Endodermal cell (in vitro differentiated cells): ENCODE measurements around the gene TDRD1. TPM values are rescaled to one million over a fixed set of nuclear protein-coding genes. Genes with fewer than 3 reads are reported as not detected.
"Not testable (repeated sequence)": the region's sequence is repeated elsewhere in the genome, so short reads cannot be mapped to it uniquely, and the experiment has no call there.

Experiments
- DNase-seq: peaks from one replicate; pipeline ENCODE4 v3.0.0-alpha.2; 2017
- H3K27ac ChIP-seq: 2 replicates; pipeline ENCODE4 v1.5.1; 2013; ENCODE audit warnings: mild to moderate bottlenecking, low read depth, low read length, moderate library complexity
- H3K27me3 ChIP-seq: 2 replicates; pipeline ENCODE4 v1.6.1; 2013; ENCODE audit warnings: mild to moderate bottlenecking, low read length, moderate library complexity; ENCODE audit not compliant: insufficient read depth, control insufficient read depth, poor library complexity, severe bottlenecking
- H3K36me3 ChIP-seq: 2 replicates; pipeline ENCODE4 v1.7.0; 2013; ENCODE audit warnings: mild to moderate bottlenecking, low read length, moderate library complexity; ENCODE audit not compliant: control insufficient read depth, insufficient read depth
- H3K4me1 ChIP-seq: one replicate; pipeline ENCODE4 v1.7.0; 2013; ENCODE audit warnings: low read length; ENCODE audit not compliant: control insufficient read depth, insufficient read depth
- H3K4me3 ChIP-seq: 2 replicates; pipeline ENCODE4 v1.5.1; 2013; ENCODE audit warnings: mild to moderate bottlenecking, low read length, moderate library complexity
- H3K9ac ChIP-seq: 2 replicates; pipeline ENCODE4 v1.6.1; 2013; ENCODE audit warnings: mild to moderate bottlenecking, low read length, moderate library complexity; ENCODE audit not compliant: poor library complexity, severe bottlenecking; ENCODE audit errors: extremely low read depth
- H3K9me3 ChIP-seq: 2 replicates; pipeline ENCODE4 v1.6.1; 2013; ENCODE audit warnings: mild to moderate bottlenecking, low read length, moderate library complexity; ENCODE audit not compliant: control insufficient read depth
- H3K27ac Mint-ChIP-seq: 2 replicates; pipeline ENCODE4 v1.8.0; 2020; ENCODE audit warnings: mixed read lengths
- H3K27me3 Mint-ChIP-seq: 2 replicates; pipeline ENCODE4 v1.8.0; 2021; ENCODE audit warnings: mild to moderate bottlenecking, mixed read lengths; ENCODE audit not compliant: insufficient read depth
- H3K36me3 Mint-ChIP-seq: 2 replicates; pipeline ENCODE4 v1.8.0; 2020; ENCODE audit warnings: low read depth, mixed read lengths
- H3K4me1 Mint-ChIP-seq: 2 replicates; pipeline ENCODE4 v1.8.0; 2020; ENCODE audit warnings: mixed read lengths
- H3K4me3 Mint-ChIP-seq: 2 replicates; pipeline ENCODE4 v1.8.0; 2020; ENCODE audit warnings: mild to moderate bottlenecking, moderate library complexity, mixed read lengths
- H3K9me3 Mint-ChIP-seq: 2 replicates; pipeline ENCODE4 v1.8.0; 2020; ENCODE audit warnings: mild to moderate bottlenecking, mixed read lengths
- WGBS, 2 experiments: methylation state at CpG; one replicate each; pipeline versions ENCODE4 v1.1.5 to v1.1.7; 2013; ENCODE audit warnings: missing lambda C conversion rate in 2 of 2, mixed read lengths in 1 of 2; ENCODE audit not compliant: insufficient coverage in 1 of 2, insufficient read length in 1 of 2; 5-methylcytosine and 5-hydroxymethylcytosine counted together
- total RNA-seq, 2 donors: library from RNA; stranded (reverse); fragmentation: NEBNext Ultra II Directional in 1 of 2; extraction: Animal tissue kit (Norgen Biotek cat#: 25700) in 1 of 2; gene quantifications; 2 replicates in 1 of 2; 3 replicates in 1 of 2; pipeline ENCODE4 v1.2.1, GENCODE V29; 2021
- TF ChIP-seq, protein P1 (sequence below): fragments of 200-600 bp; sonication (generic); conservative IDR thresholded peaks from 2 replicates; pipeline ENCODE4 v1.5.0; 2021; ENCODE audit warnings: antibody characterized with exemption, mild to moderate bottlenecking

TDRD1 gene
- total RNA-seq, 2 donors from 2014 or later: 0.09 to 0.15 TPM

DNA sequence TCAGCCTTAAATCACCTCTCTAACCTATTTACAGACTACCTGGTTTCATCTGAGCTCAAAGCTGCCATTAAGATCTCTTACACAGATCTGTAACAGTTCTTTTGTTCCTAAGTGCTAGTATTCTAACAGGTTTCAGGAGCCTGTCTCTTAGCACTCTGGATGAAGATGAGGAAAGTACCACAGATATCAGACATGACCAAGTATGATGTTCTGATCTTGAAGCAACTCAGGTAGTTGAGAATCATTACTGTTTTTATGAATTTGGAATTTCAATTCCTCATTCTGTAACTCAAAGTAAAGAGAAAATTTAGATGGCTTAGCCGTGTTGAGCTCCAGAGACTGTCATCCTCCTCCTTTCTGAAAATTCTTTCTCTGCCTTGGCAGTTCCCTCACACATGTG lies 36.0 kb upstream of the TDRD1 start:
- no peaks in the 10 kb centered on the region for H3K9me3 Mint-ChIP-seq
- Histone ChIP-seq H3K9me3 (no peaks in the 10 kb centered on the region), H3K9ac (no peak overlapping the region), H3K36me3 (peaks cover 42% of the 10 kb centered on the region), H3K27ac (no peak overlapping the region), H3K4me1 (no peaks in the 10 kb centered on the region), H3K27me3 (no peaks in the 10 kb centered on the region), H3K4me3 (no peak overlapping the region)
- no peak for DNase-seq
- H3K27me3 Mint-ChIP-seq: no peaks in the 10 kb centered on the region
- H3K4me3 Mint-ChIP-seq: no peak overlapping the region
- TF ChIP-seq, protein P1, sequence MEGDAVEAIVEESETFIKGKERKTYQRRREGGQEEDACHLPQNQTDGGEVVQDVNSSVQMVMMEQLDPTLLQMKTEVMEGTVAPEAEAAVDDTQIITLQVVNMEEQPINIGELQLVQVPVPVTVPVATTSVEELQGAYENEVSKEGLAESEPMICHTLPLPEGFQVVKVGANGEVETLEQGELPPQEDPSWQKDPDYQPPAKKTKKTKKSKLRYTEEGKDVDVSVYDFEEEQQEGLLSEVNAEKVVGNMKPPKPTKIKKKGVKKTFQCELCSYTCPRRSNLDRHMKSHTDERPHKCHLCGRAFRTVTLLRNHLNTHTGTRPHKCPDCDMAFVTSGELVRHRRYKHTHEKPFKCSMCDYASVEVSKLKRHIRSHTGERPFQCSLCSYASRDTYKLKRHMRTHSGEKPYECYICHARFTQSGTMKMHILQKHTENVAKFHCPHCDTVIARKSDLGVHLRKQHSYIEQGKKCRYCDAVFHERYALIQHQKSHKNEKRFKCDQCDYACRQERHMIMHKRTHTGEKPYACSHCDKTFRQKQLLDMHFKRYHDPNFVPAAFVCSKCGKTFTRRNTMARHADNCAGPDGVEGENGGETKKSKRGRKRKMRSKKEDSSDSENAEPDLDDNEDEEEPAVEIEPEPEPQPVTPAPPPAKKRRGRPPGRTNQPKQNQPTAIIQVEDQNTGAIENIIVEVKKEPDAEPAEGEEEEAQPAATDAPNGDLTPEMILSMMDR: no peak
- no peak overlapping the region for H3K27ac Mint-ChIP-seq
- 91 to 100% methylated on average over 1 of the region's 1 CpG for WGBS, 2 experiments
- H3K36me3 Mint-ChIP-seq: peaks cover 41% of the 10 kb centered on the region
- no peaks in the 10 kb centered on the region for H3K4me1 Mint-ChIP-seq

DNA sequence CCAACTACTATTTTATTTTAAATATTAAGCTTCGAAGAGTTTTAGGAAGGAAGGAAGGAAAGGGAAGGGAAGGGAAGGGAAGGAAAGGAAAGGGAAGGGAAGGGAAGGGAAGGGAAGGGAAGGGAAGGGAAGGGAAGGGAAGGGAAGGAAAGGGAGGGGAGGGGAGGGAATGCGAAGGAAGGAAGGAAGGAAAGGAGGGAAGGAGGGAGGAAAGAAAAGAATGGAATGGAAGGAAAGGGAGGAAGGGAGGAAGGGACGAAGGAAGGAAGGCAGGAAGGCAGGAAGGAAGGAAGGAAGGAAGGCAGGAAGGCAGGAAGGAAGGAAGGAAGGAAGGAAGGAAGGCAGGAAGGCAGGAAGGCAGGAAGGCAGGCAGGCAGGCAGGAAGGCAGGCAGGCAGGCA lies 29.7 kb upstream of the TDRD1 start:
- not testable (repeated sequence) for H3K9ac ChIP-seq, DNase-seq, H3K4me3 Mint-ChIP-seq, H3K4me3 ChIP-seq, H3K27ac ChIP-seq, H3K4me1 Mint-ChIP-seq, H3K9me3 Mint-ChIP-seq, H3K27me3 Mint-ChIP-seq, H3K9me3 ChIP-seq, H3K4me1 ChIP-seq, H3K27ac Mint-ChIP-seq, H3K27me3 ChIP-seq
- H3K36me3 Mint-ChIP-seq: peaks cover 51% of the 10 kb centered on the region
- 97 to 100% methylated on average over 2 of the region's 3 CpGs for WGBS, 2 experiments
- peaks cover 31% of the 10 kb centered on the region for H3K36me3 ChIP-seq

DNA sequence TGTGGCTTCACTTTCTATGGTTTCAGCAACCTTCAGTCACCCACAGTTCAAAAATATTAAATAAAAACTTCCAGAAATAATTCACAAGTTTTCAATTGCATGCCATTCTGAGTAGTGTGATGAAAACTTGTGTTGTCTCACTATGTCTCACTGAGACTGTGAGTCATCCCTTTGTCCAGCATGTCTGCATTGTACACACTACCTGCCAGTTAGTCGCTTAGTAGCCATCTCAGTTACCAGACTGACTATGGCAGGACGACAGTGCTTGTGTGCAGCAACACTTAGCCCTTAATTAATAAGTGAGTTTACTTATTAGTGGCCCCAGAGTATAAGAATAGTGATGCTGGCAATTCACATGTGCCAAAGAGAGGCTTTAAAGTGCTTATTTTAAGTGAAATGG lies 27.7 kb upstream of the TDRD1 start:
- Histone ChIP-seq H3K4me1 (no peaks in the 10 kb centered on the region), H3K27me3 (no peaks in the 10 kb centered on the region), H3K9me3 (no peaks in the 10 kb centered on the region), H3K4me3 (no peak overlapping the region), H3K36me3 (peaks cover 36% of the 10 kb centered on the region), H3K9ac (no peak overlapping the region), H3K27ac (no peak overlapping the region)
- no peaks in the 10 kb centered on the region for H3K4me1 Mint-ChIP-seq
- TF ChIP-seq, protein P1: no peak
- H3K36me3 Mint-ChIP-seq: peaks cover 61% of the 10 kb centered on the region
- no peaks in the 10 kb centered on the region for H3K9me3 Mint-ChIP-seq
- H3K27me3 Mint-ChIP-seq: no peaks in the 10 kb centered on the region
- no peak overlapping the region for H3K27ac Mint-ChIP-seq
- no peak overlapping the region for H3K4me3 Mint-ChIP-seq
- DNase-seq: no peak
- WGBS, 2 experiments: 91% methylated on average over 2 of the region's 2 CpGs; no CpG with 5 or more reads in 1 of the 2 experiments

DNA sequence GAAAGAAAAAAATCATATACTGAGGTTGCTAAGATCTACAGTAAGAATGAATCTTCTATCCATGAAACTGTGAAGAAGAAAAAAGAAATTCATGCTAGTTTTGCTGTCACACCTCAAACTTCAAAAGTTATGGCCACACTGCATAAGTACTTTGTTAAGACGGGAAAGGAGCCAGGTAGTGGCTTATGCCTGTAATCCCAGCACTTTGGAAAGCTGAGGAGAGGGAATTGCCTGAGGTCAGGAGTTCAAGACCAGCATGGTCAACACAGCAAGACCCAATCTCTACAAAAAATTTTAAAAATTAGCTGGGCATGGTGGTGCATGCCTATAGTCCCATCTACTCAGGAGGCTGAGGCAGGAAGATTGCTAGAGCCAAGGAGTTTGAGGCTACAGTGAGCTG lies 27.3 kb upstream of the TDRD1 start:
- H3K4me1 ChIP-seq: no peaks in the 10 kb centered on the region
- Mint-ChIP-seq H3K27ac (no peak overlapping the region), H3K9me3 (no peaks in the 10 kb centered on the region), H3K4me3 (no peak overlapping the region), H3K4me1 (no peaks in the 10 kb centered on the region), H3K27me3 (no peaks in the 10 kb centered on the region), H3K36me3 (peaks cover 61% of the 10 kb centered on the region)
- H3K4me3 ChIP-seq: no peak overlapping the region
- TF ChIP-seq, protein P1: no peak
- no peaks in the 10 kb centered on the region for H3K27me3 ChIP-seq
- no peak overlapping the region for H3K9ac ChIP-seq
- 83 to 94% methylated on average over 1 of the region's 1 CpG for WGBS, 2 experiments
- H3K27ac ChIP-seq: no peak overlapping the region
- DNase-seq: no peak
- peaks cover 39% of the 10 kb centered on the region for H3K36me3 ChIP-seq
- H3K9me3 ChIP-seq: no peaks in the 10 kb centered on the region
